Lower leg skin (tissue), 3 donors: Measurements from ENCODE around the gene SPRY4.

ENCODE experiments used
- CTCF ChIP-seq, 3 donors: fragments of 450-650 bp; IDR thresholded peaks; one replicate each; pipeline ENCODE4 v1.5.1; 2016; ENCODE audit warnings: antibody characterized with exemption in 3 of 3, mild to moderate bottlenecking in 3 of 3, moderate library complexity in 2 of 3
- POLR2A ChIP-seq, 2 donors: fragments of 450-650 bp; IDR thresholded peaks; one replicate each; pipeline ENCODE4 v1.6.1; 2016 to 2017; ENCODE audit warnings: antibody characterized with exemption in 2 of 2, mild to moderate bottlenecking in 1 of 2, moderate library complexity in 1 of 2

GRCh38 chr5:142292808-142293207 lies 32.0 kb downstream of the SPRY4 start:
- TF ChIP-seq CTCF (IDR thresholded peaks at IDR 0.05), result no peak
- no peak for TF ChIP-seq POLR2A (IDR thresholded peaks at IDR 0.05)
